Coronary artery (tissue), 2 donors: ENCODE data around the gene ABLIM2.

Source experiments
- DNase-seq: peaks from one replicate; pipeline ENCODE4 v3.0.0-alpha.2; 2017; ENCODE audit warnings: low spot score
- H3K27ac ChIP-seq, 2 donors: fragments of 200-600 bp; sonication (generic); one replicate each; pipeline ENCODE4 v1.5.1; 2016 to 2019
- H3K4me3 ChIP-seq: fragments of 200-600 bp; sonication (generic); 2 replicates; pipeline ENCODE4 v1.5.1; 2016; ENCODE audit warnings: mild to moderate bottlenecking, moderate library complexity
- CTCF ChIP-seq: fragments of 200-600 bp; sonication (generic); IDR thresholded peaks from one replicate; pipeline ENCODE4 v1.5.1; 2019; ENCODE audit warnings: antibody characterized with exemption

The ABLIM2 gene

GRCh38 chr4:8156617-8157016, 2.0 kb downstream of the ABLIM2 start:
- TF ChIP-seq CTCF, result no peak
- Histone ChIP-seq H3K27ac (no peak overlapping the region), H3K4me3 (no peak overlapping the region)
- DNase-seq, result no peak

GRCh38 chr4:8155660-8156421, 2.8 kb downstream of the ABLIM2 start:
- H3K4me3 ChIP-seq, result no peak overlapping the region
- DNase-seq, result no peak
- no peak for TF ChIP-seq CTCF

GRCh38 chr4:8155048-8155447, 3.6 kb downstream of the ABLIM2 start:
- no peak for TF ChIP-seq CTCF
- no peak overlapping the region for H3K27ac ChIP-seq
- DNase-seq, result no peak
- H3K4me3 ChIP-seq, result no peak overlapping the region

More at GRCh38 chr4:8155660-8156421, 2.8 kb downstream of the ABLIM2 start:
- H3K27ac ChIP-seq, result no peak overlapping the region

- no peak overlapping the region for H3K4me3 ChIP-seq
- no peak for TF ChIP-seq CTCF
- no peak for DNase-seq
- H3K27ac ChIP-seq, result no peak overlapping the region
Measured at GRCh38 chr4:8153441-8153840, 5.2 kb downstream of the ABLIM2 start.

GRCh38 chr4:8152865-8153257, 5.8 kb downstream of the ABLIM2 start:
- no peak for DNase-seq
- TF ChIP-seq CTCF, result no peak
- H3K4me3 ChIP-seq, result no peak overlapping the region
- H3K27ac ChIP-seq, result no peak overlapping the region

GRCh38 chr4:8152090-8152864, 6.3 kb downstream of the ABLIM2 start:
- TF ChIP-seq CTCF, result no peak
- H3K4me3 ChIP-seq, result no peak overlapping the region
- no peak for DNase-seq
- no peak overlapping the region for H3K27ac ChIP-seq
